HG03025 (cell line): ENCODE measurements around the gene KCNMA1.

Source experiments
- ATAC-seq: cut with Tn5 transposase; IDR thresholded peaks from one replicate; pipeline ENCODE4 v1.9.1; 2021; ENCODE audit warnings: mild to moderate bottlenecking, moderate library complexity; ENCODE audit not compliant: unreplicated experiment, low FRiP score

KCNMA1 gene

GRCh38 chr10:77410523-77410922, 227.1 kb downstream of the KCNMA1 start:
- no peak for ATAC-seq

GRCh38 chr10:77409697-77410471, 227.7 kb downstream of the KCNMA1 start:
- no peak for ATAC-seq

GRCh38 chr10:77408259-77408658, 229.3 kb downstream of the KCNMA1 start:
- ATAC-seq, result no peak

GRCh38 chr10:77406764-77407430, 230.7 kb downstream of the KCNMA1 start:
- ATAC-seq, result no peak

- ATAC-seq, result no peak
Measured at GRCh38 chr10:77405771-77406241, 231.8 kb downstream of the KCNMA1 start.

GRCh38 chr10:77404810-77405209, 232.8 kb downstream of the KCNMA1 start:
- no peak for ATAC-seq

- ATAC-seq, result no peak
Measured at GRCh38 chr10:77403761-77404160, 233.8 kb downstream of the KCNMA1 start.

- no peak for ATAC-seq
Measured at GRCh38 chr10:77401683-77402082, 235.9 kb downstream of the KCNMA1 start.

- ATAC-seq, result no peak
Measured at GRCh38 chr10:77400033-77400432, 237.6 kb downstream of the KCNMA1 start.

- ATAC-seq, result no peak
Measured at GRCh38 chr10:77398986-77399755, 238.4 kb downstream of the KCNMA1 start.

GRCh38 chr10:77398558-77398957, 239.1 kb downstream of the KCNMA1 start:
- ATAC-seq, result no peak

- ATAC-seq, result no peak
Measured at GRCh38 chr10:77397103-77397502, 240.5 kb downstream of the KCNMA1 start.

- ATAC-seq, result no peak
Measured at GRCh38 chr10:77396290-77396689, 241.3 kb downstream of the KCNMA1 start.

- ATAC-seq, result no peak
Measured at GRCh38 chr10:77393821-77394501, 243.6 kb downstream of the KCNMA1 start.

- ATAC-seq, result no peak
Measured at GRCh38 chr10:77393411-77393810, 244.2 kb downstream of the KCNMA1 start.

GRCh38 chr10:77392851-77393250, 244.8 kb downstream of the KCNMA1 start:
- no peak for ATAC-seq

- ATAC-seq, result no peak
Measured at GRCh38 chr10:77392236-77392721, 245.3 kb downstream of the KCNMA1 start.

GRCh38 chr10:77391605-77392235, 245.9 kb downstream of the KCNMA1 start:
- ATAC-seq, result no peak

GRCh38 chr10:77390481-77390891, 247.1 kb downstream of the KCNMA1 start:
- no peak for ATAC-seq

- ATAC-seq, result no peak
Measured at GRCh38 chr10:77388571-77389100, 249.0 kb downstream of the KCNMA1 start.
